Activated CD4-positive, alpha-beta memory T cell treated with anti-CD3 and anti-CD28 coated beads for 36 hours (primary cell): ENCODE data around the gene DCTN4. TPM values are rescaled to one million over a fixed set of nuclear protein-coding genes. Genes with fewer than 3 reads are reported as not detected.

Experiments used
- CTCF ChIA-PET: fragments of 350-600 bp; sonication (Branson Sonifier 250); formaldehyde crosslinking; loops from one replicate; lab custom pipeline; 2021; ENCODE audit warnings: antibody characterized with exemption, inconsistent platforms; lab: Charles Lee
- POLR2A ChIA-PET: fragments of 350-600 bp; sonication (Branson Sonifier 250); formaldehyde crosslinking; loops from one replicate; lab custom pipeline; 2021; ENCODE audit warnings: antibody characterized with exemption; lab: Charles Lee
- DNase-seq: peaks from one replicate; pipeline ENCODE4 v3.0.0-alpha.2; 2020
- H3K27ac Mint-ChIP-seq: one replicate; pipeline ENCODE4 v1.8.0; 2021; ENCODE audit warnings: mixed read lengths
- H3K27me3 Mint-ChIP-seq: one replicate; pipeline ENCODE4 v1.8.0; 2021; ENCODE audit warnings: mixed read lengths
- H3K36me3 Mint-ChIP-seq: one replicate; pipeline ENCODE4 v1.8.0; 2021; ENCODE audit warnings: mixed read lengths
- H3K4me1 Mint-ChIP-seq: one replicate; pipeline ENCODE4 v1.8.0; 2021; ENCODE audit warnings: low read depth, mixed read lengths
- H3K4me3 Mint-ChIP-seq: one replicate; pipeline ENCODE4 v1.8.0; 2021; ENCODE audit warnings: mild to moderate bottlenecking, mixed read lengths
- H3K9me3 Mint-ChIP-seq: one replicate; pipeline ENCODE4 v1.8.0; 2021; ENCODE audit warnings: mixed read lengths
- intact Hi-C: fragments of 100-400 bp; cut with micrococcal nuclease; formaldehyde crosslinking; loops from one replicate; pipeline ENCODE4 v1.15.1; 2023
- total RNA-seq, 2 experiments: library from RNA; stranded (reverse); gene quantifications; one replicate each; pipeline ENCODE4 v1.2.3, GENCODE V29; 2021

Gene DCTN4
- total RNA-seq, 2 experiments from 2014 or later = 32.2 to 32.9 TPM

DNA sequence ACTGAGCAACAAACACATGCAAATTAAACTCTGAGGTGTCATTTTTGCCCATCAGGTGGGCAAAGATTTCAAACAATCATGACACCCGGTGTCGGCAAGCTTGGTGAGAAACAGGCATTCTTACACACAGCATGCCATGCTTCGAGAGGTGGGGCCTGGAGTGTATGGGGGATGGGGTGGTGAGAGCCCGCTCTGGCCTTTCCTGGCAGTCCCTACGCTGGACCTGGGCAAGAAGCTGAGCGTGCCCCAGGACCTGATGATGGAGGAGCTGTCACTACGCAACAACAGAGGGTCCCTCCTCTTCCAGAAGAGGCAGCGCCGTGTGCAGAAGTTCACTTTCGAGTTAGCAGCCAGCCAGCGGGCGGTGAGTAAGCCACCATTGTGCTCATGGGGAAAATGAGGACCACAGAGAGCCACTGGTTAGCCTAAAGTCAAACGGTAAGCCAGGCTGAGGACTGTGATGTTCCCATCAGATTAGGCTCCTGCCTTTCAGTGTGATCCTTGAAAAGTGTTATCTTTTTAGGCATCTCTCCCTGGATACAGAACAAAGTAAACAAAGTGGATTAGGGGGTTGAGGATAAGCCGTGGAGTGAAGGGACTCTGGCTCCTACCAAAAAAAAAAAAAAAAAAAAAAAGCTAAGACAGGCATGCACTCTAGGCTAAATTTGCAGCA lies 88.4 kb downstream of the DCTN4 start:
- intact Hi-C loops = no loop called here
- Mint-ChIP-seq H3K27me3 (peaks cover 18% of the 10 kb centered on the region), H3K4me3 (no peak overlapping the region), H3K36me3 (no peaks in the 10 kb centered on the region), H3K9me3 (no peaks in the 10 kb centered on the region), H3K27ac (no peak overlapping the region), H3K4me1 (no peaks in the 10 kb centered on the region)
- ChIA-PET CTCF (interaction anchor here (0.7 kb wide), 1 partner anchor 15 kb away, joined by 3 read pairs; no protein-coding TSS in a partner anchor), POLR2A (no interaction called here)
- no peak for DNase-seq

DNA sequence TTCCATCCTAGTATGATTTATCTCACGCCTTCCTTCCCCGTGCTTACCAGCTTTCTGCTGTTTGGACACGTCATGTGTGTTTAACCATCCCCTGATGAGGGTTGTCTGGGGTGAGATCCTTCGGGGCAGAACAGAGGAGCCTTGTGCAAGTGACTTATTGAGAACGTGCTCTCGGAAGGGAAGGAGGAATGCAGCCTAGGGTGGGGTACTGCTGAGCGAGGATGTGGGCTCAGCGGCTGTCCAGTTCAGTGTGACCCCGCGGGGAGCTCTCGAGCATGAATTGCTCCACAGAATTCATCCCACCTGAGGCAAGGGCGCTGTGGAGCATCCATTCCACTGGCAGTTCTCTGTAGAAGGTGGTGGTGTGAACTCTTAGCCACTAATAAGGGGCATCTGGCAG lies 93.8 kb downstream of the DCTN4 start:
- CTCF ChIA-PET = interaction anchor here (0.6 kb wide), 1 partner anchor 178 kb away, joined by 3 read pairs; no protein-coding TSS in a partner anchor
- intact Hi-C loops = no loop called here
- no peak overlapping the region for H3K4me3 Mint-ChIP-seq
- no peaks in the 10 kb centered on the region for H3K4me1 Mint-ChIP-seq
- no peak overlapping the region for H3K27ac Mint-ChIP-seq
- H3K36me3 Mint-ChIP-seq = no peaks in the 10 kb centered on the region
- H3K27me3 Mint-ChIP-seq = peaks cover 8% of the 10 kb centered on the region
- POLR2A ChIA-PET = no interaction called here
- H3K9me3 Mint-ChIP-seq = no peaks in the 10 kb centered on the region
- DNase-seq = no peak

DNA sequence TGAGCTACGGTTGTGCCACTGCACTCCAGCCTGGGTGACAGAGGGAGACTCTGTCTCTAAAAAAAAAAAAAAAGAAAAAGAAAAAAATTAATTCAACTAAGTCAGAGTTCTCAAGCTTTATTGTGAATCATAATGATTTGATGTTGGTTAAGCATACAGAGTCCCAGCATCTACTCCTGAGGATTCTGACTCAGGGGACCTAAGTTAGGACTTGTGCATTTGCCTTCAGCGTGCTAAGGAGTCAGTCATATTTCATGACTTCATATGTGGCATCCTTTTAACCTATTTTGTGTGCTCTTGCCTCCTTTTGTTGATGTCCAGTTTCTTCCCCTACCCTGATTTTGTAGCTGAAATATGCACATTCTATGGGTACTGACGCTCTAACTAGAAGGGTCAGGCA lies 94.9 kb downstream of the DCTN4 start:
- CTCF ChIA-PET = interaction anchor here (1.1 kb wide), 1 partner anchor 10 kb away, joined by 3 read pairs; no protein-coding TSS in a partner anchor
- Mint-ChIP-seq H3K27ac (no peak overlapping the region), H3K27me3 (peaks cover 5% of the 10 kb centered on the region), H3K4me3 (no peak overlapping the region), H3K36me3 (no peaks in the 10 kb centered on the region), H3K4me1 (no peaks in the 10 kb centered on the region), H3K9me3 (no peaks in the 10 kb centered on the region)
- no peak for DNase-seq
- POLR2A ChIA-PET = interaction anchor here (1.2 kb wide), 1 partner anchor 214 kb away, joined by 4 read pairs; no protein-coding TSS in a partner anchor
- intact Hi-C loops = no loop called here

DNA sequence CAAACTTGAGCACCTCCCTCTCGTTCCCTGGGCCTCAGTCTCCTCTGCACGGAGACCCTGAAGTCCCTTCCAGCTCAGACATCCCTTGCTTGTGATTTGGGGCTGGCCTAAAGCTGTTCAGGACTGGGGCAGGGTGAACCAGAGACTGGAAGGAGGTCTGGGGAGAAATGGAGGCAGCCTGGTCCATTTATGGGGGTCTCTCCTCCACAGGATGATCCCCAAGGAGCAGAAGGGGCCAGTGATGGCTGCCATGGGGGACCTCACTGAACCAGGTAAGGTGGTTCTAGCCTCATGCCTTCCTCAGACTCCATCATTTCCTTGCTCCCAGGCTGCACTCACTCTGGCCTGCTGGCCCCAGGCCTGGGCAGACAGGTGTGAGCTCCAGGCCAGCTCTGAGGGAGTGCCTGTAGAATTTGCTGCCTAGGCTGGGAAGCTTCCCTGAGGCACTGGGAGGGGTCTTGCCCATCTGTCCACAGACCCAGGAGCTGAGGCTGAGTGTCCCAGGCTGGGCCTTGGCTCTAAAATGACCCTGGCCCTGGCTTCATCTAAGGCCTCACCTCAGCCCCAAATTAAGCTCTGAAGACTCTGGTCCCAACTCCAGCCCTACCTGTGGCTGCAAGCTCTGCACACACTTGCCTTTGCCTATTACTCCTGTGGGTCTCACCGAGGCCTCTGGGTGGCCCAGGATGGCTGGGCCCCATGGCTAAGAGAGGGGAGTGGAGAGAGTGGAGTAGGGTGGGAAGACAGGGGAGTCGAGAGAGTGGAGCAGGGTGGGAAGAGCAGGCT lies 95.9 kb downstream of the DCTN4 start:
- Mint-ChIP-seq H3K9me3 (no peaks in the 10 kb centered on the region), H3K4me1 (no peaks in the 10 kb centered on the region), H3K4me3 (no peak overlapping the region), H3K27me3 (peaks cover 5% of the 10 kb centered on the region), H3K27ac (no peak overlapping the region), H3K36me3 (no peaks in the 10 kb centered on the region)
- CTCF ChIA-PET = interaction anchor here (1.1 kb wide), 1 partner anchor 9 kb away, joined by 3 read pairs; no protein-coding TSS in a partner anchor
- no peak for DNase-seq
- POLR2A ChIA-PET = interaction anchor here (1.2 kb wide), 1 partner anchor 213 kb away, joined by 4 read pairs; no protein-coding TSS in a partner anchor
- intact Hi-C loops = no loop called here

DNA sequence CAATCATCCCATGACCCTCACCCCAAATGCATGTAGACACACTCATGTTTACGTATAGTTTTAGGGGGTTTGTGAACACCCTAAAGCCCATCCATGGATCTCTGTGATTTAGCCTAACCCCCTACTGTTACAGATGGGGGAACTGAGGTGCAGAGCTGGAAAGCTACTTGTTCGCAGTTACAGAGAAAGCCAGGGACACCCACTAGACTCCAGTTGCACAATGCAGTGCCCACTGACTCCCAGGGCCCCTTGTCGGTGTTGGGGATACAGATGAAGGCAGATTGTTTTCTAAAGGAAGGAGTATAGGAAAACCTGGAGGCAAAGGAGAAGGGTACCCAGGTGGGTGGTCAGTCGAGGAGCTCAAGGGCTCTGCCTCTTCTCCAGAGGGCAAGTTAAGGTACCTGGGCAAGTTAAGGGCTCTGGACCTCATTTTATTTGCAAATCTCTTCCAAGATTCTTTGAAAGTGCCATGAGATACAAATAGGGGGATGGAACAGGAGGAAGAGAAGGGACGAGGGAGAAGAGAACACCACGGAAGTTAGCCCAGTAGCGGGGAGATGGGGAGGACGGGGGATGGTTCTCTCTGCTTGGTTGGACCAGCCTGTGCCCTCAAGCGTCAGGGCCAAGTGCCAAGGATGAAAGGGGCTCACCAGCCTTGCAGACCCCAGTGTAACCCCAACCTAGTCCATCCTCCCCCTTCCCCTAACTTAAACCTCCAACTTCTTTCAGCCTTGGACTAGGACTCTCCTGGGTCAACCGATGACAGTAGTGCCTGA lies 96.8 kb downstream of the DCTN4 start:
- CTCF ChIA-PET = no interaction called here

DNA sequence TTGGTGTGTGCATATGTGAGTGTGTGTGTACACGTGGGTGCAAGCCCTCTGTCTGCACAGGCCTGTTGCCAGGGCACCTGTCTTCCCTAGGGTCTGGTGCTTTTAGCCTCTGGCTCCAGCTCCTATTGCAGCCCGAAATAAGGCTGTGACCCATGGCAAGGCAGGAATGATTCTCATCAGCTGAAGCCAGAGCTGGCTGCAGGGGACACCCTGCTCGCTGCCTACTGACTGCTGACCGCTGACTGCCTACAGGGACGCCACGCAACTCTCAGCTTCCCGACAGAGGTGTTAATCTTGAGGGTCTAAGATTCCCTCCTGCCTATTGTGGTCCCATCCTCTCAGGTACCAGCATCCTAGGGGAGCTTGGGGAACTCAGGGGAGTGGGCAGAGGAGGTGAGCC lies 97.7 kb downstream of the DCTN4 start, which contains the start of gene MYOZ3:
Gene MYOZ3, plus strand, starts transcription at position 166 of the 400 bp plus-strand sequence. CDS start 1,691 bp downstream, outside the sequence.
- peaks cover 5% of the 10 kb centered on the region for H3K27me3 Mint-ChIP-seq
- no peaks in the 10 kb centered on the region for H3K9me3 Mint-ChIP-seq
- DNase-seq = no peak
- H3K27ac Mint-ChIP-seq = no peak within 1 kb of the TSS
- no peaks in the 10 kb centered on the region for H3K4me1 Mint-ChIP-seq
- CTCF ChIA-PET = interaction anchor here (1.1 kb wide), 1 partner anchor 101 kb away, joined by 4 read pairs; no protein-coding TSS in a partner anchor
- no peak within 1 kb of the TSS for H3K4me3 Mint-ChIP-seq
- POLR2A ChIA-PET = no interaction called here
- H3K36me3 Mint-ChIP-seq = no peaks in the 10 kb centered on the region
- intact Hi-C loops = no loop called here

More for the DNA sequence above, 96.8 kb downstream of the DCTN4 start:
- intact Hi-C loops = no loop called here
- Mint-ChIP-seq H3K27me3 (peaks cover 5% of the 10 kb centered on the region), H3K36me3 (no peaks in the 10 kb centered on the region), H3K9me3 (no peaks in the 10 kb centered on the region), H3K4me3 (no peak overlapping the region), H3K4me1 (no peaks in the 10 kb centered on the region), H3K27ac (no peak overlapping the region)
- no peak for DNase-seq
- POLR2A ChIA-PET = no interaction called here

DNA sequence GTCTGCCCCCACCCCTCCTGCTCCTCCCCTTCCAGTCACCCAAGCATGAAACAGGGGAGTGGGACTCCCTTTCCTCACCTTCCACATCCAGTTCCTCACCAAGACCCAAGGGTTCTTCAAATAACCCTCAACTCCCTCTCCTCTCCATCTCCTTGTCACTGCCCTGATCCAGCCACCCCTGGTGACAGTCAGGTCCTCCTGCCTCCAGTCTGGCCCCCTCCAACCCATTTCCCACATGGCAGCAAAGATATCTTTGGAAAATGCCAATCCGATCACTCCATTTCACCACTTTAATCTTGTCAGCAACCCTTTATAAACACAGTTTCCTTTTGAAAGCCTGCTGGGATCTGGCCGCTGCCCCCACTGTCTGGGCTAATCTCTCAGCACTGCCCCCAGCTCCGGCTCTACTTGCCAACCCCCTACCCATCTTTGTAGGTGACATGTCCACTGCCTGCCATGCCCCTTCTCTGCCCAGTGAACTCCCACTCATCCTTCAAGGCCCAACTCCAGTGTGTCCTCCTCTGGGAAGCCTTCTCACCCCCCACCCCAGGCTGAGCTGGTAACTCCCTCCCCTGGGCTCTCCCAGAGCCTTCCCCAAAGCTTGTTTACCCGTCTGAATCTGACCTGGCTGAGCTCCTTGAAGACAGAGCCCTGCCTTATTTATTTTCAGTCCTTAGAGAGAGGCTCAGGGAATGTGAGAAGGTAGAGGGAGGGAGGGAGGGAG lies 98.5 kb downstream of the DCTN4 start:
- Mint-ChIP-seq H3K4me3 (no peak overlapping the region), H3K9me3 (no peaks in the 10 kb centered on the region), H3K27ac (no peak overlapping the region), H3K4me1 (peaks cover 2% of the 10 kb centered on the region), H3K36me3 (no peaks in the 10 kb centered on the region), H3K27me3 (peaks cover 5% of the 10 kb centered on the region)
- no peak for DNase-seq
- ChIA-PET POLR2A (no interaction called here), CTCF (interaction anchor here (1.1 kb wide), 1 partner anchor 100 kb away, joined by 4 read pairs; no protein-coding TSS in a partner anchor)
- intact Hi-C loops = no loop called here

DNA sequence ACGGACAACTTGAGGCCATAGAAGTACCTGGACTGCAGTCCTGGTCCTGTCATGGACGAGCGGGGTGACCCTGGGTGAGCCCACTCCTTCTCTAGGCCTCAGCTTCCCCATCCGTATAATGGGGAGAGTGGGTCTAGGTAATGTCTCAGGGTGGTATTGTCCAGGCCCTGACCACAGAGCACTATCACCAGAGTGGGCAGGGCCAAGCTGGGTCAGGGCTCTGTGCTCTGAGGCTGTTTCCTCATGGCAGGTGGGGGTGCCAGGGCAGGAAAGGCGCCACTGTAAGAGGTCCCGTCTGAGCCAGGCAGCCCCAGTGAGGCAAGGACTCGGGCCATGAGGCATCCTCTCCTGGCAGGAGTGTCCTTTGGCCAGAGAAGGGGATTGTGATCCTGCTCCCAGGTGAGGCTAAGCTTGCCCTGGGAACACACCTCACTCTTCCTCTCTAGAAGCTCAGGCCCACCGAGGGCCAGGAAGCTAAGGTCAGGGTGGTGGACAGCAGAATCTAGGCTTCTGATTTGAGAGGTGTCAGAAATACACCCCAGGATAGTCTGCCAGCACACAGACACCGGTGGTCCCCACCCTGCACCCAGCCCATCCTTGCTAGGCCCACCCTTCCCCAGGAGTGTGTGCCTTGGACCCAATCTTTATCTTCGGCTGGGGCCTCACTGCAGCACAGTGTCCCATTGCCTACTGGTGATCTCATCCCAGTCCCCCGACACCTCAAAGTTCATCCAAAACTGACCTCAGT lies 99.3 kb downstream of the DCTN4 start:
- CTCF ChIA-PET = interaction anchor here (1.0 kb wide), 1 partner anchor 98 kb away, joined by 4 read pairs; no protein-coding TSS in a partner anchor
- intact Hi-C loops = loop anchor here (5.0 kb wide), 1 partner anchor 143 kb away; no protein-coding TSS in a partner anchor
- no peak overlapping the region for H3K27ac Mint-ChIP-seq

DNA sequence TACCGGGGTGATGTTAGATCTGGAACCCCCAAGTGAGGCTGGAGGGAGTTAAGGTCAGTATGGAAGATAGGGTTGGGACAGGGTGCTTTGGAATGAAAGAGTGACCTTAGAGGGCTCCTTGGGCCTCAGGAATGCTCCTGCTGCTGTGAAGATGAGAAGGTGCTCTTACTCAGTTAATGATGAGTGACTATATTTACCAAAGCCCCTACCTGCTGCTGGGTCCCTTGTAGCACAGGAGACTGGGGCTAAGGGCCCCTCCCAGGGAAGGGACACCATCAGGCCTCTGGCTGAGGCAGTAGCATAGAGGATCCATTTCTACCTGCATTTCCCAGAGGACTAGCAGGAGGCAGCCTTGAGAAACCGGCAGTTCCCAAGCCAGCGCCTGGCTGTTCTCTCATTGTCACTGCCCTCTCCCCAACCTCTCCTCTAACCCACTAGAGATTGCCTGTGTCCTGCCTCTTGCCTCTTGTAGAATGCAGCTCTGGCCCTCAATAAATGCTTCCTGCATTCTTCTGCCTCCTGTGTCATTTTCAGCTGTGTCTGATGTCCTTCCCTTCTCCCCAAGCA lies 100.0 kb downstream of the DCTN4 start:
- no peaks in the 10 kb centered on the region for H3K36me3 Mint-ChIP-seq
- no peak overlapping the region for H3K27ac Mint-ChIP-seq
- CTCF ChIA-PET = interaction anchor here (0.9 to 2.0 kb wide), 3 partner anchors 13 to 188 kb away, joined by 3 to 11 read pairs (median 4); partner anchors contain the start of gene IRGM
- peaks cover 3% of the 10 kb centered on the region for H3K27me3 Mint-ChIP-seq
- H3K4me1 Mint-ChIP-seq = peaks cover 2% of the 10 kb centered on the region
- intact Hi-C loops = loop anchor here (5.0 kb wide), 1 partner anchor 144 kb away; no protein-coding TSS in a partner anchor
- H3K4me3 Mint-ChIP-seq = no peak overlapping the region
- DNase-seq = no peak
- H3K9me3 Mint-ChIP-seq = no peaks in the 10 kb centered on the region
- POLR2A ChIA-PET = interaction anchor here (0.7 kb wide), 1 partner anchor 80 kb away, joined by 3 read pairs; no protein-coding TSS in a partner anchor

More for the DNA sequence above, 99.3 kb downstream of the DCTN4 start:
- DNase-seq = no peak
- Mint-ChIP-seq H3K27me3 (peaks cover 3% of the 10 kb centered on the region), H3K4me3 (no peak overlapping the region), H3K9me3 (no peaks in the 10 kb centered on the region), H3K36me3 (no peaks in the 10 kb centered on the region), H3K4me1 (peaks cover 2% of the 10 kb centered on the region)
- POLR2A ChIA-PET = no interaction called here
